H1 (cell line): ENCODE data around the gene KCTD17. TPM values are rescaled to one million over a fixed set of nuclear protein-coding genes. Genes with fewer than 3 reads are reported as not detected.

ENCODE experiments used
- CTCF ChIA-PET: fragments of 300-600 bp; sonication (Branson Sonifier 250); formaldehyde crosslinking; loops from one replicate; lab custom pipeline; 2021; ENCODE audit not compliant: partially characterized antibody; lab: Charles Lee
- POLR2A ChIA-PET: fragments of 300-600 bp; sonication (Branson Sonifier 250); formaldehyde crosslinking; loops from one replicate; lab custom pipeline; 2021; ENCODE audit warnings: inconsistent platforms; ENCODE audit not compliant: partially characterized antibody; lab: Charles Lee
- DNase-seq, 2 experiments: peaks; one replicate each; pipeline versions ENCODE4 v3.0.0 to v3.0.0-alpha.2; 2010 to 2022; ENCODE audit warnings: low spot score in 2 of 2, low read depth in 1 of 2, mixed read lengths in 1 of 2
- FAIRE-seq: peaks from 2 replicates; lab custom pipeline; 2011; peaks lifted over from hg19 to GRCh38; lab: Jason Lieb, UNC
- H2AFZ ChIP-seq: 2 replicates; pipeline ENCODE4 v1.8.1; 2012; ENCODE audit warnings: low read length, inconsistent platforms
- H2AK5ac ChIP-seq: 2 replicates; pipeline ENCODE4 v1.6.1; 2013; ENCODE audit warnings: low read depth, low read length
- H2BK120ac ChIP-seq: replicated peaks from 2 replicates; pipeline ENCODE3; 2013; ENCODE audit warnings: low read depth, low read length, inconsistent platforms
- H2BK12ac ChIP-seq: 2 replicates; pipeline ENCODE4 v1.6.1; 2013; ENCODE audit warnings: low read depth, low read length
- H2BK15ac ChIP-seq: 2 replicates; pipeline ENCODE4 v1.6.1; 2013; ENCODE audit warnings: low read length
- H2BK20ac ChIP-seq: 2 replicates; pipeline ENCODE4 v1.6.1; 2013; ENCODE audit warnings: low read length
- H2BK5ac ChIP-seq: 2 replicates; pipeline ENCODE4 v1.6.1; 2013; ENCODE audit warnings: low read depth, low read length
- H3K14ac ChIP-seq: 2 replicates; pipeline ENCODE4 v1.6.1; 2013; ENCODE audit warnings: inconsistent platforms; ENCODE audit not compliant: insufficient read length
- H3K18ac ChIP-seq: 2 replicates; pipeline ENCODE4 v1.6.1; 2013; ENCODE audit warnings: low read length; ENCODE audit errors: extremely low read depth
- H3K23ac ChIP-seq: 2 replicates; pipeline ENCODE4 v1.6.1; 2013; ENCODE audit warnings: inconsistent platforms; ENCODE audit not compliant: insufficient read length
- H3K23me2 ChIP-seq: 2 replicates; pipeline ENCODE4 v1.6.1; 2013; ENCODE audit warnings: low read depth, low read length
- H3K27ac ChIP-seq: 2 replicates; pipeline ENCODE4 v1.6.1; 2011; ENCODE audit warnings: low read depth, low read length, inconsistent platforms
- H3K27me3 ChIP-seq, 4 experiments: replicated peaks in 1 of 4; 1 replicate in 1 of 4; 2 replicates in 3 of 4; pipeline versions ENCODE4 v1.6.1 to v1.8.1; 2011 to 2013; ENCODE audit warnings: low read length in 3 of 4, mild to moderate bottlenecking in 3 of 4, inconsistent platforms in 2 of 4, mixed read lengths in 2 of 4, moderate library complexity in 1 of 4; ENCODE audit not compliant: control insufficient read depth in 3 of 4, insufficient read depth in 3 of 4; ENCODE audit errors: extremely low read depth in 1 of 4
- H3K36me3 ChIP-seq, 4 experiments: 2 replicates each; pipeline versions ENCODE4 v1.6.1 to v1.8.1; 2011 to 2013; ENCODE audit warnings: mild to moderate bottlenecking in 4 of 4, low read length in 3 of 4, moderate library complexity in 2 of 4, control low read depth in 1 of 4, inconsistent platforms in 1 of 4; ENCODE audit not compliant: insufficient read depth in 4 of 4, control insufficient read depth in 2 of 4
- H3K4ac ChIP-seq: replicated peaks from 2 replicates; pipeline ENCODE3; 2013; ENCODE audit warnings: low read length, low read depth, mixed read lengths, inconsistent platforms; ENCODE audit not compliant: insufficient read length
- H3K4me1 ChIP-seq, 4 experiments: replicated peaks in 1 of 4; 1 replicate in 1 of 4; 2 replicates in 3 of 4; pipeline versions ENCODE4 v1.6.1 to v1.8.1; 2011 to 2013; ENCODE audit warnings: low read length in 3 of 4, inconsistent platforms in 2 of 4, mixed read lengths in 1 of 4; ENCODE audit not compliant: insufficient read depth in 4 of 4, control insufficient read depth in 3 of 4
- H3K4me2 ChIP-seq, 2 experiments: 2 replicates each; pipeline versions ENCODE4 v1.6.1 to v1.8.1; 2011 to 2013; ENCODE audit warnings: low read depth in 2 of 2, low read length in 2 of 2, control low read depth in 1 of 2, inconsistent platforms in 1 of 2, mild to moderate bottlenecking in 1 of 2; ENCODE audit not compliant: insufficient read depth in 1 of 2
- H3K4me3 ChIP-seq, 4 experiments: fragments of 200-600, 300-600 bp in 1 of 4; sonication (generic), shearing (Covaris generic), sonication (Bioruptor Twin) in 1 of 4; 2 replicates each; pipeline versions ENCODE4 v1.5.1 to v1.8.1; 2011 to 2016; ENCODE audit warnings: low read length in 4 of 4, low read depth in 3 of 4, control low read depth in 2 of 4, inconsistent platforms in 2 of 4, mild to moderate bottlenecking in 2 of 4, mixed read lengths in 1 of 4, moderate library complexity in 1 of 4; ENCODE audit not compliant: insufficient read depth in 2 of 4; ENCODE audit errors: extremely low read depth in 1 of 4
- H3K56ac ChIP-seq: replicated peaks from 2 replicates; pipeline ENCODE3; 2013; ENCODE audit warnings: low read depth, mild to moderate bottlenecking, mixed read lengths, low read length, inconsistent platforms; ENCODE audit not compliant: insufficient read length
- H3K79me1 ChIP-seq: 2 replicates; pipeline ENCODE4 v1.6.1; 2013; ENCODE audit warnings: low read depth, low read length, control low read depth
- H3K79me2 ChIP-seq, 2 experiments: 2 replicates each; pipeline versions ENCODE4 v1.6.1 to v1.8.1; 2012 to 2013; ENCODE audit warnings: low read length in 2 of 2, mild to moderate bottlenecking in 2 of 2, inconsistent platforms in 1 of 2; ENCODE audit not compliant: insufficient read depth in 2 of 2, control insufficient read depth in 1 of 2
- H3K9ac ChIP-seq, 4 experiments: replicated peaks in 1 of 4; 1 replicate in 1 of 4; 2 replicates in 3 of 4; pipeline versions ENCODE4 v1.6.1 to v1.8.1; 2011 to 2013; ENCODE audit warnings: low read depth in 3 of 4, low read length in 3 of 4, control low read depth in 2 of 4, mild to moderate bottlenecking in 2 of 4, moderate library complexity in 2 of 4, inconsistent platforms in 1 of 4; ENCODE audit errors: extremely low read depth in 1 of 4
- H3K9me3 ChIP-seq, 2 experiments: 2 replicates each; pipeline versions ENCODE4 v1.6.1 to v1.8.1; 2012 to 2013; ENCODE audit warnings: mild to moderate bottlenecking in 2 of 2, moderate library complexity in 2 of 2, control low read depth in 1 of 2, inconsistent platforms in 1 of 2, low read depth in 1 of 2, low read length in 1 of 2, mixed read lengths in 1 of 2; ENCODE audit not compliant: insufficient read depth in 2 of 2
- H4K20me1 ChIP-seq, 2 experiments: replicated peaks in 1 of 2; 2 replicates each; pipeline versions ENCODE3 to v1.8.1; 2011 to 2013; ENCODE audit warnings: inconsistent platforms in 2 of 2, low read length in 2 of 2, mild to moderate bottlenecking in 1 of 2; ENCODE audit not compliant: insufficient read depth in 2 of 2, control insufficient read depth in 1 of 2
- H4K5ac ChIP-seq: 2 replicates; pipeline ENCODE4 v1.6.1; 2013; ENCODE audit warnings: low read length, low read depth, mixed read lengths, inconsistent platforms; ENCODE audit not compliant: insufficient read length
- H4K8ac ChIP-seq: 2 replicates; pipeline ENCODE4 v1.8.0; 2013; ENCODE audit warnings: mild to moderate bottlenecking, moderate library complexity, low read length, inconsistent platforms; ENCODE audit not compliant: insufficient read depth; ENCODE audit errors: extremely low read depth
- H4K91ac ChIP-seq: replicated peaks from 2 replicates; pipeline ENCODE3; 2013; ENCODE audit warnings: low read length, mixed read lengths, inconsistent platforms; ENCODE audit not compliant: insufficient read length
- CHD2 ChIP-seq: IDR thresholded peaks from 2 replicates; pipeline ENCODE4 v1.6.1; 2012; ENCODE audit warnings: low read length, improper control_type of control experiment
- YY1 ChIP-seq: IDR thresholded peaks from 2 replicates; pipeline ENCODE4 v1.6.1; 2011; ENCODE audit warnings: low read depth, mild to moderate bottlenecking, low read length
- WGBS, 2 experiments: shearing (Covaris generic) in 1 of 2; methylation state at CpG; one replicate each; pipeline versions ENCODE4 v1.1.6 to v1.1.7; 2013 to 2015; ENCODE audit warnings: low lambda C conversion rate in 2 of 2, mixed read lengths in 2 of 2, inconsistent platforms in 1 of 2, low coverage in 1 of 2, missing lambda C conversion rate in 1 of 2; ENCODE audit not compliant: insufficient replicate concordance in 2 of 2, insufficient coverage in 1 of 2, insufficient read length in 1 of 2; ENCODE audit errors: extremely low coverage in 1 of 2, missing lambda C conversion rate in 1 of 2; 5-methylcytosine and 5-hydroxymethylcytosine counted together
- polyA plus RNA-seq, 7 experiments: library from polyadenylated mRNA; depleted of rRNA in 3 of 7; stranded (reverse) in 5 of 7; unstranded in 2 of 7; fragments of >200 nt in 5 of 7; fragments of 200-250 nt in 2 of 7; gene quantifications; 1 replicate in 5 of 7; 2 replicates in 1 of 7; 4 replicates in 1 of 7; pipeline versions ENCODE4 v1.2.1 to v1.2.3, GENCODE V29; 2011 to 2013; ENCODE audit warnings: missing spikeins in 2 of 7, mixed read lengths in 2 of 7
- total RNA-seq: library from RNA; stranded (reverse); fragmentation: NEBNext Ultra II Directional; extraction: Animal tissue kit (Norgen Biotek cat#: 25700); gene quantifications from 2 replicates; pipeline ENCODE4 v1.2.1, GENCODE V29; 2021

KCTD17 gene
- total and polyA plus RNA-seq, 2 of the 8 experiments (the other 6 are each of a cell fraction or from before 2014, with no cell fraction given) = 39.4 to 44.0 TPM

GRCh38 chr22:37014835-37015586, 36.5 kb upstream of the KCTD17 start:
- peaks cover 0 to 10% of the 10 kb centered on the region in 2 experiments; a peak in 2 of 4 replicates for H3K79me2 ChIP-seq
- peaks cover 9% of the 10 kb centered on the region for H3K23me2 ChIP-seq
- no peaks in the 10 kb centered on the region for H3K9me3 ChIP-seq
- H2BK120ac ChIP-seq = no peak overlapping the region
- H3K27ac ChIP-seq = no peak overlapping the region
- H2BK15ac ChIP-seq = no peak overlapping the region
- no peak overlapping the region; the same call in 1 of the 2 replicates for H3K18ac ChIP-seq
- no peaks in the 10 kb centered on the region; the same call in 1 of the 2 replicates for H3K79me1 ChIP-seq
- H3K9ac ChIP-seq = no peak overlapping the region
- H2AFZ ChIP-seq = no peak overlapping the region
- no peak for DNase-seq
- no peak overlapping the region for H3K23ac ChIP-seq
- no peak for FAIRE-seq
- WGBS, 2 experiments = 84% methylated on average over 12 of the region's 12 CpGs; no CpG with 5 or more reads in 1 of the 2 experiments
- no peak overlapping the region for H3K14ac ChIP-seq
- H3K56ac ChIP-seq = no peak overlapping the region
- ChIA-PET CTCF (interaction anchor here (0.9 to 1.8 kb wide), 9 partner anchors 15 to 50 kb away, joined by 3 to 5 read pairs (median 3); no protein-coding TSS in a partner anchor), POLR2A (interaction anchor here (0.8 to 1.6 kb wide), 7 partner anchors 9 to 44 kb away, joined by 3 to 5 read pairs (median 3); no protein-coding TSS in a partner anchor)
- H3K4me2 ChIP-seq = no peak overlapping the region
- no peak overlapping the region for H3K4me3 ChIP-seq
- no peak overlapping the region for H3K4ac ChIP-seq
- no peak overlapping the region for H2BK20ac ChIP-seq
- peaks cover 0 to 13% (median 1%) of the 10 kb centered on the region in 4 experiments; a peak in 2 of 8 replicates for H3K36me3 ChIP-seq
- TF ChIP-seq CHD2 = no peak
- no peak for TF ChIP-seq YY1
- H3K4me1 ChIP-seq = peaks cover 0 to 17% (median 6%) of the 10 kb centered on the region in 4 experiments; a peak in 6 of 7 replicates
- no peaks in the 10 kb centered on the region for H3K27me3 ChIP-seq
- no peak overlapping the region for H4K5ac ChIP-seq
- H2BK5ac ChIP-seq = no peak overlapping the region
- H4K8ac ChIP-seq = peak overlapping the region; percentile 48
- H2AK5ac ChIP-seq = no peak overlapping the region
- H4K91ac ChIP-seq = no peak overlapping the region
- H2BK12ac ChIP-seq = no peak overlapping the region
- peaks cover 6 to 27% of the 10 kb centered on the region in 2 experiments for H4K20me1 ChIP-seq
